A549 (cell line): ENCODE measurements around the gene KLB.

Source experiments
- KDM5A ChIP-seq: fragments of 200-600 bp; sonication (generic); IDR thresholded peaks from 2 replicates; pipeline ENCODE4 v1.6.1; 2016; ENCODE audit warnings: antibody characterized with exemption, mild to moderate bottlenecking
- RCOR1 ChIP-seq: fragments of 150-350 bp; IDR thresholded peaks from 2 replicates; pipeline ENCODE4 v1.6.1; 2014; ENCODE audit warnings: antibody characterized with exemption, low read length, low read depth

GRCh38 chr4:39415678-39416283, 9.1 kb downstream of the KLB start:
- TF ChIP-seq KDM5A = no peak
- no peak for TF ChIP-seq RCOR1
